Natural killer cell treated with Interleukin-12 subunit alpha and Interleukin-12 subunit beta and Interleukin-15 and Interleukin-18, amount 100 ng/mL, for 72 hours (primary cell): Measurements from ENCODE around the gene PRDM16. TPM values are rescaled to one million over a fixed set of nuclear protein-coding genes. Genes with fewer than 3 reads are reported as not detected.

Experiments used
- ATAC-seq, 2 donors: fragments of 150-1000 bp; cut with Tn5 transposase in 1 of 2; sonication (Bioruptor Pico), chemical (Tn5 transposase) in 1 of 2; 2 replicates each; pipeline ENCODE4 v1.10.0; 2021
- DNase-seq: peaks from one replicate; pipeline ENCODE4 v3.0.0; 2022; ENCODE audit warnings: low spot score
- H3K27ac Mint-ChIP-seq, 2 donors: 1 replicate in 1 of 2; 2 replicates in 1 of 2; pipeline ENCODE4 v1.8.0; 2022; ENCODE audit warnings: mixed read lengths in 2 of 2, mild to moderate bottlenecking in 1 of 2, moderate library complexity in 1 of 2
- H3K27me3 Mint-ChIP-seq, 2 donors: 1 replicate in 1 of 2; 2 replicates in 1 of 2; pipeline ENCODE4 v1.8.0; 2022; ENCODE audit warnings: mixed read lengths in 2 of 2
- H3K36me3 Mint-ChIP-seq: one replicate; pipeline ENCODE4 v1.8.0; 2022; ENCODE audit warnings: mixed read lengths
- H3K4me1 Mint-ChIP-seq, 2 donors: 1 replicate in 1 of 2; 2 replicates in 1 of 2; pipeline ENCODE4 v1.8.0; 2022; ENCODE audit warnings: low read depth in 2 of 2, mixed read lengths in 2 of 2, mild to moderate bottlenecking in 1 of 2
- H3K4me3 Mint-ChIP-seq: one replicate; pipeline ENCODE4 v1.8.0; 2022; ENCODE audit warnings: mixed read lengths
- H3K9me3 Mint-ChIP-seq: 2 replicates; pipeline ENCODE4 v1.8.0; 2022; ENCODE audit warnings: mixed read lengths
- total RNA-seq, 2 donors: library from RNA; stranded (reverse); gene quantifications; one replicate each; pipeline ENCODE4 v1.2.3, GENCODE V29; 2022

PRDM16 gene
- total RNA-seq, 2 donors from 2014 or later, result not detected

DNA sequence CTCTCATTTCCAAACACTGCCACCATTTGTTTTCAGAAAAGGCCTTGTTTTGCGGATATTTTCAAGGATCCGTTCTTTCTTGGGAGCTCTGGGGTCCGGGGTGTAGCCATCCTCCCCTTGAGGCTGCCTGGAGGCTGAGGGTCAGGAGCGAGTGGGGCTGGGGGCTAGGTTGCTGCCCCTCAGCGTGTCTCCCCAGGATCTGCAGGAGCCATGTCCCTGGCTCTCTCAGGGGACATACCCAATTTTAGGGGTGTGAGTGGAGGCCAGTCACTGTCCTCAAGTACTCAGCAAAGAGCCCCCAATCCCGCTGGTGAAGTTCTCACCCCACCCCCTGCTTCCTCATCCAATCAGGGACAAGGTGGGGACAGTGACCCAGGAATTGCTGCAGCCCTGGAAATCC, 15.0 kb upstream of the PRDM16 start:
- DNase-seq, result no peak
- Mint-ChIP-seq H3K27ac (no peak overlapping the region), H3K27me3 (peaks cover 14 to 20% of the 10 kb centered on the region in 2 donors), H3K36me3 (peaks cover 4% of the 10 kb centered on the region), H3K4me1 (peaks cover 3 to 6% of the 10 kb centered on the region in 2 donors), H3K9me3 (peaks cover 5% of the 10 kb centered on the region), H3K4me3 (no peak overlapping the region)
- no peak for ATAC-seq

DNA sequence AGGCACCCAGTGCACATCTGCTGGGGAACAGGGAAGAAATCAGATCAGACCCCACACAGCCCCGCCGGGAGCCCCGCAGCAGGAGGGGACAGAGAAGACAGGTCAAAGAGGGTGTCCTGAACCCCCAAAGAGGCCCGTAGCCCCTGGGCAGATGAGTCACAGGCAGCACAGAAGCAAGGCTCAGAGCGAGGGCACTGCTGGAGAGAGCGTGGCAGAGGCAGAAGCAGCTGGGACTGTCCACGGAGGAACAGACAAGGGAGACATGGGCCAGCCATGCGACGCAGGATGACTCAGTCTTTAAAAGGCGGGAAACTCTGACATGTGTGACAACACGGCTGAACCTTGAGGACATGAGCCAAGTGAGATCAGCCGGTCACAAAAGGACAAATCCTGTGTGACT, 14.5 kb upstream of the PRDM16 start:
- H3K4me1 Mint-ChIP-seq, result peaks cover 3 to 6% of the 10 kb centered on the region in 2 donors
- no peak overlapping the region for H3K27ac Mint-ChIP-seq
- no peak overlapping the region for H3K4me3 Mint-ChIP-seq
- ATAC-seq (no peak), DNase-seq (peak; percentile 12)
- peaks cover 16 to 23% of the 10 kb centered on the region in 2 donors for H3K27me3 Mint-ChIP-seq
- H3K9me3 Mint-ChIP-seq, result peaks cover 5% of the 10 kb centered on the region
- peaks cover 4% of the 10 kb centered on the region for H3K36me3 Mint-ChIP-seq

DNA sequence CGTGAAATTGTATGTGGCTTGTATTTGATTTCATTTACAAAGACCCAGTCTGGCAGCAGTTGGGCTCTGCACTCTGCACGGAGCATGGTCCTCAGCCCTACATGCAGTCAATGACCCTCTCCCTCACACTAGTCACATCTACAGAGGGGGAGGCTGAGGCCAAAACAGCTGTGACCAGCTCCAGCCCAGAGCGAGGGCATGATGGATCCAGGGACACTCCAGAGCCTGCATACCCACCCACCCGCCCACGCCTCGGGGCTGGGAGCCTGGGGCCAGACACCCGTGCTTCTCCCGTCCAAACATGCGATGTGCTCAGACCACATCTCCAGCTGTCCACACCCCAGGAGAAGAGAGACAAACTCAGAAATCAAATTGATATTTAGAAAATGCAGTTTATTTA, 14.0 kb upstream of the PRDM16 start:
- Mint-ChIP-seq H3K27ac (no peak overlapping the region), H3K4me3 (no peak overlapping the region), H3K9me3 (peaks cover 5% of the 10 kb centered on the region), H3K4me1 (peaks cover 3 to 6% of the 10 kb centered on the region in 2 donors), H3K27me3 (peaks cover 16 to 23% of the 10 kb centered on the region in 2 donors), H3K36me3 (peaks cover 4% of the 10 kb centered on the region)
- ATAC-seq (no peak), DNase-seq (peak; percentile 28)

DNA sequence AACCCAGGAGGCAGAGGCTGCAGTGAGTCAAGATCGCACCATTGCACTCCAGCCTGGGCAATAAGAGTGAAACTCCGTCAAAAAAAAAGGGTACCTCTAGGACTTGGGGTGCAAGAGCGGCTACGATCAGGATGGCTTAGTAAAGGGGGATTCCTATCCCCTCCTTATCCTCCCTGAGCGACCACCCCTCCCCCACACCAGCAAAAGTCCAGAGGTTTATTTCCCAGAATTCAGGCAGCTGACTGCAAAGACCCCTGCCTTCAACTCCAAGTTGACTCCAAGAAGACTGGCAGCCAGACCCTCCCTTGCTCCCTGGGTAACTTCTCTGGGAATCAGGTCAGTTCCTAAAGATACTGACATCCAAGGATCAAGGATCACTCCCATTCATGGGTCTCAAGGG, 12.4 kb upstream of the PRDM16 start:
- Mint-ChIP-seq H3K4me3 (no peak overlapping the region), H3K4me1 (peaks cover 3 to 6% of the 10 kb centered on the region in 2 donors), H3K9me3 (peaks cover 5% of the 10 kb centered on the region), H3K27ac (no peak overlapping the region), H3K36me3 (peaks cover 4% of the 10 kb centered on the region), H3K27me3 (peaks cover 16 to 17% of the 10 kb centered on the region in 2 donors)
- DNase-seq (no peak), ATAC-seq (no peak)

DNA sequence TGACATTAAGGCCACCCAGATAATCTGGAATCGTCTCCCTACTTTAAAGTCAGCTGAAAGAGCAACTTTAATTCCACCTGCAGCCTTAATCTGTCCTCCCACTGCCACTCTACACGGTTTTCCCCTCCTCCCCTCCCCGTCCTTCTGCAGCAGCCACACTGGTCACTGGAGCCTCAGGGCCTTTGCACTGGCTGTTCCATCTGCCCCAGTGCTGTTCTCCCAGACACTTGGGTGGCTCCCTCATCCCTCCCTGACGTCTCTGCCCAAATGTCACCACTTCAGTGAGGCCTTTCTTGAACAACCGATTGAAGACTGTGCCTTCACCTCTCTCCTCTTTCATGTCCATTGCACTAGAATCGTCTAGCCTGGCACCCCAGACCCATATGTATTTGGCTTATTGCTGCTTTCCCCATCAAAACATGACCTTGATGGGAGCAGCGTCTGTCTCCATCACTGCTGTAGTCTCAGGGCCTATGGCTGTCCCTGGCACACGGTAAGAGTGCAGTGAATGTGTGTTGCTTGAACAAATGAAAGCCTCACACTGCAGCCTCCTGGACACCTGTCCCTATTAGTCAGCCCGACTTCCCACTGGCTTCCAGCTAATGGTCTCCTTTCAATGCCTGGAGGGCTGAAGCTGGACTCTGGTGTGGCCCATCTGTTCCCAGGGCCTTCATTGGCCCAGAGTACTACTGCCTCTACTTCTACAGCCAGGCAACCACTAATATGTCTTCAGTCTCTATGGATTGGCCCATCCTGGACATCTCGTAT, 10.6 kb upstream of the PRDM16 start:
- Mint-ChIP-seq H3K27ac (no peak overlapping the region), H3K27me3 (peaks cover 7 to 9% of the 10 kb centered on the region in 2 donors), H3K4me3 (no peak overlapping the region), H3K36me3 (no peaks in the 10 kb centered on the region), H3K4me1 (no peaks in the 10 kb centered on the region), H3K9me3 (no peaks in the 10 kb centered on the region)
- peak; percentile 45 for DNase-seq
- ATAC-seq, result no peak

DNA sequence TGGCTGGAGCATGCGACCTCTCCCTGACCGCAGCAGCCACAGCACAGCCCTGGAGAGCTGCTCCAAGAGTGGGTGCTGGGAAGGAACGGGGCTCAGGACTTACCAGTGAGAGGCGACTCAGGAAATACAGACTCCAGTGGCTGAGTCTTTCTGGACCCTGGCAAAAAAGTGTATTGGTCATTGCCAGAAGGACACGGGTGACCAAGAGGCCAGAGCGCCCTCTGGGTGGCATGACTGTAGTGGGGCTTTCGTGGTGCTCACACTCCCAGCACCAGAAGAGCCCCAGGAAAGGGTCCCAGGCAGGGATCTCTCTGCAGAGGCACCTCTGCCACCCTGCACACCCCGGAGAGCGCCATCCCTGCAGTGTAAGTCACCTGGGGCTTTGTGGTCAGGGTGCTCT, 8.9 kb upstream of the PRDM16 start:
- DNase-seq, result peak; percentile 22
- no peak overlapping the region for H3K4me3 Mint-ChIP-seq
- peaks cover 9% of the 10 kb centered on the region in 2 donors for H3K27me3 Mint-ChIP-seq
- no peak overlapping the region for H3K27ac Mint-ChIP-seq
- H3K4me1 Mint-ChIP-seq, result no peaks in the 10 kb centered on the region
- ATAC-seq, result no peak
- H3K36me3 Mint-ChIP-seq, result no peaks in the 10 kb centered on the region
- H3K9me3 Mint-ChIP-seq, result no peaks in the 10 kb centered on the region

DNA sequence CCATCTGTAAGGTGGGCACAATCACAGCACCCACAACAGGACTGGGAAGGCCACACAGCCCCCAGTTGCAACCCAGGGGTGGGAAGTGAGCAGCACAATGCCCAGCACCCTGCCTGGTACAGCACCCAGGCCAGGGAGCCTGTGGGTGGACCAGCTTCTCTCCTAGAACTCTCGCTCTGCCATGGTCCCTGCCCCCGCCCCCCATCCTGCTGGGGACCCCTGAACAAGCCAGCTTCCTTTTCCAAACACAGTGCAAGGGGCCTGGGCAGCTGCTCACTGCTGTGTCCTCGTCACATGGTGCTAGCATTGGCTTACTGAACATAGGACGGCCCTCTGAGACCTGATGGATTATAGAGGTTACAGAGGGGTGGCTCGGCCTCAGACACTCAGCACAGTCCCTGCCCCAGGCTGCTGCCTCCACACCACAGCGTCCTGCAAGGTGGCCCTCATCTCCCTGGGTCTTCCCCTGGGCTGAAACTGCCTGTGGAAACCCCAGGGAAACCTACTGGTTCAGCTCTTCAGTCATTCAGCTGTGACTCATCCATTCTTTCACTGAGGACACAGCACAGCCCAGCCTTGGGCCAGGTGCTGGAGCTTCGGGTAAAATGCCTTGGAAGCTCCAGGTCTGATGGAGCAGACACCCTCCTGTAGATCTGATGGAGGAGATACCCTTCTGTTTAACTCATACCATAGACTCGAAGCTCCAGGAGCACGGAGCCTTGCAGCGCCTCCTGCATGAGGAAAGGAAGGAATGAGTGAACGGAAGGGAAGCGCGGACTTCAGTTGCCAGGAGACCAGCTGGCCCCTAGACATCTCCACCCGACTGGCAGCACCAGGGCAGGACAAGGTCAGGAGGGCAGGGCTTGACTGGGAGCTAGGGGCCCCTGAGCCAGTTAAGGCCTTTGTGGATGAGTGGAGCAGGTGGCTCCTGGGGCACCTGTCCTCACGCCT, 8.1 kb upstream of the PRDM16 start:
- H3K4me1 Mint-ChIP-seq, result no peaks in the 10 kb centered on the region
- ATAC-seq (peak in 1 of 2 donors; percentile 25), DNase-seq (peak; percentile 40)
- peaks cover 9 to 10% of the 10 kb centered on the region in 2 donors for H3K27me3 Mint-ChIP-seq
- H3K36me3 Mint-ChIP-seq, result no peaks in the 10 kb centered on the region
- no peak overlapping the region for H3K27ac Mint-ChIP-seq
- no peaks in the 10 kb centered on the region for H3K9me3 Mint-ChIP-seq
- H3K4me3 Mint-ChIP-seq, result no peak overlapping the region

DNA sequence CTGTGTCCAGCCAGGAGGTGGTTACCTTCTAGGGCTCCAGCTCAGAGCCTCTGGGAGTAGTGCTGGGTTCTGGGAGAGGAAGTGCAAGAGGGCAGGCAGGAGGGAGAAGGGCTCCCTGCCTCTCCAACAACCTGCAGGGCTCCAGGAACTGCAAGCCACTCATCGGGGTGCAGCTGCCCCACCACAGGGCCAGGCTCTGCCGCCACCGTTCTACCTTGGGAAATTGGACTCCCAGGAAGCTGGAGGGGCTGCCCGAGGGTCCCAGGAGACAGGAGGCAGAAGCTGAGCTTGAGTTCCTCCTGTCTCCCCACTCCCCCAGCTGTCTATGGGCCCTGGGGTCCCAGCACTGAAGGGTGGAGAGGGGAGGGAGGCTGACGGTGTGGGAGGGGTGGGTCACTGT, 7.4 kb upstream of the PRDM16 start:
- H3K36me3 Mint-ChIP-seq, result no peaks in the 10 kb centered on the region
- peaks cover 9 to 10% of the 10 kb centered on the region in 2 donors for H3K27me3 Mint-ChIP-seq
- no peak for DNase-seq
- no peak for ATAC-seq
- H3K9me3 Mint-ChIP-seq, result no peaks in the 10 kb centered on the region
- no peak overlapping the region for H3K27ac Mint-ChIP-seq
- H3K4me3 Mint-ChIP-seq, result no peak overlapping the region
- H3K4me1 Mint-ChIP-seq, result no peaks in the 10 kb centered on the region

DNA sequence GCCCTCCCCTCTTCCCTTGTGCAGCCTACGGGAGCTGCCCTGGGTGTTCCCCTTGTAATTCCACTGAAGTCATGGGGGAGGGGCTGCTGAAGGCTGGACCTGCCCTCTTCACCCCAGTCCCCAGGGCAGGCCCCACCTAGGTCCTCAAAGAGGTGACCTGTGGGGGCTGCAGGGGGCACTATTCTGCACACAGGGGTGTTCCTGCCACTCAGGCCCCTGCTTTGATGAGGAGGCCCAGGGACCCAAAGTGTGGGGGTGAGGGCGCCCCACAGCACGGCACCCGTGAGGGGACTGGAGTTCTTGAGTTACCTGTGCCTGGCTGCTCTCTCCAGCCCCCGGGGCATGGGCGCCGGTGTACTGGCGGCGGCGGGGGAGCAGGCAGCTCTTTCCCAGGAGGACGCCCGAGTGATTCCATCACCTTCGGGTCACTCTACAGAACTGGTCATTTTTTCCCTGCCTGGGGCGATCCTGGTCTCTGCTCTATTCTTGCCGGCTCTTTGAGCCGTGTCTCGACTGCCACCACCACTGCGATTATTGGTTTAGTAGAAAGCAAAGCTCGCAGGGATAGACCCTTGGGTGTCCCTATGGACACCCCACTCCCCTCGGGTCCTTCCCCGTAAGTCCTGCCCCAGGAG, 6.9 kb upstream of the PRDM16 start:
- no peak overlapping the region for H3K27ac Mint-ChIP-seq
- peak; percentile 47 for DNase-seq
- H3K9me3 Mint-ChIP-seq, result no peaks in the 10 kb centered on the region
- H3K36me3 Mint-ChIP-seq, result no peaks in the 10 kb centered on the region
- H3K4me1 Mint-ChIP-seq, result no peaks in the 10 kb centered on the region
- no peak overlapping the region for H3K4me3 Mint-ChIP-seq
- no peak for ATAC-seq
- peaks cover 9 to 10% of the 10 kb centered on the region in 2 donors for H3K27me3 Mint-ChIP-seq

DNA sequence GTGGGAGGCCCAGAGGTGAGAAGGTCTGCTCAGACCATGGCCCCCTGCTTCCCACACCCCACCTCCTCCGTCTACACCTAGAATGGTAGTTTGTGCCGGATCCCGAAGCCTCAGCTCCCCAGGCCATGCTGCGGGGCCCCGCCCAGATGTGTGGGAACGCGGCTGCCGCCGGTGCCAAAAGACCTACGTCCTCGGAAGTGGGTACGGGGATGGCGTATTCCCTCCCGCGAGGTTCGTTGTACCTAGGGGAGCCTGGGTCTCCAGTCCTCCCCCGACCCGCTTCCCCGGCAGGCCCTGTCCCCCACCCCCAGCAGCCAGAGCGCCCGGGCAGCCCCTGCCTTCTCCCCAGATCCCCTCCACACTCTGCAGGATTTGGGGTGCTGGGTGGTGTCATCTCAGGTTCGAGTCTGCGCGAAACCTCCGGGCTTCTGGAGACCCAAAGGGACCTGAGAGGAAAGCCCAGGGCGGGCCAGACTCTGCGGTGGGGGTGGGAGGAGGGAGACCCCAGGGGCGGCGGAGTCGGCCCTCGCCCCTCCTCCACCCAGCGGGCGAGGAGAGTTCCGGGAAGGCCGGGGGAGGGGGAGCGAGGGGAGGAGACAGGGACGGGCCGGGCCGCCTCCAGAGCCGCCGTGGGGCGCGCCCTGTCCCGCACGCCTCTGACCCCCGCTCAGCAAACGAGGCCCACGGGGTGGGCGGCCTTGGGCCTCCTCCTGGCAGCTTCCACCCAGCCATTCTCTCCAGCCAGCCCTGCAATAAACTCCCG, 6.2 kb upstream of the PRDM16 start:
- peak; percentile 47 for DNase-seq
- Mint-ChIP-seq H3K36me3 (no peaks in the 10 kb centered on the region), H3K4me1 (no peaks in the 10 kb centered on the region), H3K4me3 (no peak overlapping the region), H3K9me3 (no peaks in the 10 kb centered on the region), H3K27me3 (peaks cover 9 to 10% of the 10 kb centered on the region in 2 donors), H3K27ac (no peak overlapping the region)
- ATAC-seq, result no peak

DNA sequence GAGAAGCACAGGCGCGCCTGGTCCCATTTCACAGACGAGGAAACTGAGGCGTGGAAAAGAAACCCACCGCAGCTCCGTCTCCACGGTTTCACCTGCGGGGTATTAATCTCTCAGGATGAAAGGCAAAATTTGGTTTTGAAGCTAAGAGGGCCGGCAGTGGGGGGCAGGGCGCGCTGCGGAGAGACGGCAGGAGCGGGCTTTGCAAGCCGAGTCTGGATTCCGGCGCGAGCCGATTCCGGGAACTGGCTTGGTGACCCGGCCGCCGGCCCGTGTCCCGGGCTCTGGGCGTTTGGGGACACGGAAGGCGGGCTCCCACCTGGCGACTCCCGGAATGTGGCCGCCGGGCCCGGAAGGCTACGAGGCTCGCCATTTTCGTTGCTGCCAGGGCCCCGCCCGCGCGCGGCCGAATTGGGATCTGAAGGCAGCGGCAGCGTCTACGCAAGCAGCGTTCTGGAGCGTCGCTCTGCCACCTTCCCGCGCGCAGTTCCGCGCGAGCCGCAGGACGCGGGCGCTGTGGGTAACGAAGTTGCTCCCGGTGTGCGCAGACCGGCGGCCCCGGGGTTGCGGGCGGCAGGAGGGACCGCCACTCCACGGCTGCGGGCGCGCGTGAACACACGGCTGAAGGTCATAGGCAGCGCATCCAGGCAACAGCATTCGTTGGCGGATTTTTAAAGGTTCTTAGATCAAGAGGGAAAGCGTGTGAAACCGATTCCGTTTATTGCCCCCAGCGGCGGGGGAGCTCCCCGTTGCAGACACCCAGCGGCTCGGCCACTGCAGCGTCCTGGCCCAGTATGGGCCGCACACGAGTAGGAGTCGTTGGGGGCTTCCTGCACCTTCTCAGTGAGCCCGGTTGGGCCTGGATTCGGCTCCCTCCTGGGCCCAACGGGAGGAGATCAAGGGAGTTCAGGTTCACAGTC, 5.4 kb upstream of the PRDM16 start:
- Mint-ChIP-seq H3K4me1 (no peaks in the 10 kb centered on the region), H3K27ac (no peak overlapping the region), H3K36me3 (no peaks in the 10 kb centered on the region), H3K27me3 (peaks cover 5 to 6% of the 10 kb centered on the region in 2 donors), H3K9me3 (no peaks in the 10 kb centered on the region), H3K4me3 (no peak overlapping the region)
- peak; percentile 47 for DNase-seq
- ATAC-seq, result no peak

DNA sequence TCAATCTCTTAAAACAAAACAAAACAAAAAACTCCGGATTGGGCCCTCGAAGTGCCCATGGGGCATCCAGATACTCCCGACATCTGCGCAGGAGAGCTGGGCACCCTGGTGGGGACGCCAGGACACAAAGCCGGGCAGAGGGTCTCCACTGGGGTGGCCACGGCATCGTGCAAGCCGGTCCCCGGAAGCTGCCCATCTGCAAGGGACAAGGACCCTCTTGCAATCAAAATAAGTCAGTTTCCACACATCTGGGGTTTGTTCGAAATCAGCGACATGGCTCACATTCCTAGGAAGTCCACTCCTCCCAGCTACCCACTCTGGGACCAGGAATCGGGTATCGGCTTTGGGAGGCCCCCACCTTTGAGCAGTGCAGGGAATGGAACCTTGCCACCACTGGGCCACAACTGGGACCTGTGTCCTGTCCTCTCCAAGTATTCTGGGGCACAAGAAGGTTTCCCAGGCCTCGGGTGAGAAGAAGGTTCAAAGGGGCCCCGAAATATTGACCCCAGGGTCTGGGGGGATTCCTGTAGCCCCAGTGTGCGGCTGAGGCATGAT, 4.6 kb upstream of the PRDM16 start:
- no peak for ATAC-seq
- peaks cover 0 to 5% of the 10 kb centered on the region in 2 donors for H3K27me3 Mint-ChIP-seq
- no peak overlapping the region for H3K4me3 Mint-ChIP-seq
- H3K36me3 Mint-ChIP-seq, result no peaks in the 10 kb centered on the region
- no peak overlapping the region for H3K27ac Mint-ChIP-seq
- no peaks in the 10 kb centered on the region for H3K9me3 Mint-ChIP-seq
- peak; percentile 34 for DNase-seq
- peaks cover 0 to 3% of the 10 kb centered on the region in 2 donors for H3K4me1 Mint-ChIP-seq
